HL-60 (cell line): ENCODE results near the gene MGAT5.

Source experiments
- POLR2AphosphoS5 ChIP-seq: IDR thresholded peaks from 2 replicates; pipeline ENCODE4 v1.6.1; 2012; ENCODE audit warnings: low read depth
- SPI1 ChIP-seq: IDR thresholded peaks from 2 replicates; pipeline ENCODE4 v1.6.1; 2012; ENCODE audit warnings: low read depth, mild to moderate bottlenecking, borderline replicate concordance
- TF ChIP-seq, protein P1 (sequence below): IDR thresholded peaks from one replicate; pipeline ENCODE4 v1.5.1; 2011; ENCODE audit warnings: low read length, control low read depth, inconsistent platforms; ENCODE audit not compliant: insufficient read depth
- TF ChIP-seq, protein P2 (sequence below): IDR thresholded peaks from 2 replicates; pipeline ENCODE4 v1.6.1; 2012; ENCODE audit warnings: low read depth; ENCODE audit not compliant: insufficient replicate concordance

- TF ChIP-seq, protein P1, sequence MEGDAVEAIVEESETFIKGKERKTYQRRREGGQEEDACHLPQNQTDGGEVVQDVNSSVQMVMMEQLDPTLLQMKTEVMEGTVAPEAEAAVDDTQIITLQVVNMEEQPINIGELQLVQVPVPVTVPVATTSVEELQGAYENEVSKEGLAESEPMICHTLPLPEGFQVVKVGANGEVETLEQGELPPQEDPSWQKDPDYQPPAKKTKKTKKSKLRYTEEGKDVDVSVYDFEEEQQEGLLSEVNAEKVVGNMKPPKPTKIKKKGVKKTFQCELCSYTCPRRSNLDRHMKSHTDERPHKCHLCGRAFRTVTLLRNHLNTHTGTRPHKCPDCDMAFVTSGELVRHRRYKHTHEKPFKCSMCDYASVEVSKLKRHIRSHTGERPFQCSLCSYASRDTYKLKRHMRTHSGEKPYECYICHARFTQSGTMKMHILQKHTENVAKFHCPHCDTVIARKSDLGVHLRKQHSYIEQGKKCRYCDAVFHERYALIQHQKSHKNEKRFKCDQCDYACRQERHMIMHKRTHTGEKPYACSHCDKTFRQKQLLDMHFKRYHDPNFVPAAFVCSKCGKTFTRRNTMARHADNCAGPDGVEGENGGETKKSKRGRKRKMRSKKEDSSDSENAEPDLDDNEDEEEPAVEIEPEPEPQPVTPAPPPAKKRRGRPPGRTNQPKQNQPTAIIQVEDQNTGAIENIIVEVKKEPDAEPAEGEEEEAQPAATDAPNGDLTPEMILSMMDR: no peak
- TF ChIP-seq, protein P2, sequence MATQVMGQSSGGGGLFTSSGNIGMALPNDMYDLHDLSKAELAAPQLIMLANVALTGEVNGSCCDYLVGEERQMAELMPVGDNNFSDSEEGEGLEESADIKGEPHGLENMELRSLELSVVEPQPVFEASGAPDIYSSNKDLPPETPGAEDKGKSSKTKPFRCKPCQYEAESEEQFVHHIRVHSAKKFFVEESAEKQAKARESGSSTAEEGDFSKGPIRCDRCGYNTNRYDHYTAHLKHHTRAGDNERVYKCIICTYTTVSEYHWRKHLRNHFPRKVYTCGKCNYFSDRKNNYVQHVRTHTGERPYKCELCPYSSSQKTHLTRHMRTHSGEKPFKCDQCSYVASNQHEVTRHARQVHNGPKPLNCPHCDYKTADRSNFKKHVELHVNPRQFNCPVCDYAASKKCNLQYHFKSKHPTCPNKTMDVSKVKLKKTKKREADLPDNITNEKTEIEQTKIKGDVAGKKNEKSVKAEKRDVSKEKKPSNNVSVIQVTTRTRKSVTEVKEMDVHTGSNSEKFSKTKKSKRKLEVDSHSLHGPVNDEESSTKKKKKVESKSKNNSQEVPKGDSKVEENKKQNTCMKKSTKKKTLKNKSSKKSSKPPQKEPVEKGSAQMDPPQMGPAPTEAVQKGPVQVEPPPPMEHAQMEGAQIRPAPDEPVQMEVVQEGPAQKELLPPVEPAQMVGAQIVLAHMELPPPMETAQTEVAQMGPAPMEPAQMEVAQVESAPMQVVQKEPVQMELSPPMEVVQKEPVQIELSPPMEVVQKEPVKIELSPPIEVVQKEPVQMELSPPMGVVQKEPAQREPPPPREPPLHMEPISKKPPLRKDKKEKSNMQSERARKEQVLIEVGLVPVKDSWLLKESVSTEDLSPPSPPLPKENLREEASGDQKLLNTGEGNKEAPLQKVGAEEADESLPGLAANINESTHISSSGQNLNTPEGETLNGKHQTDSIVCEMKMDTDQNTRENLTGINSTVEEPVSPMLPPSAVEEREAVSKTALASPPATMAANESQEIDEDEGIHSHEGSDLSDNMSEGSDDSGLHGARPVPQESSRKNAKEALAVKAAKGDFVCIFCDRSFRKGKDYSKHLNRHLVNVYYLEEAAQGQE: no peak
- TF ChIP-seq SPI1 (no peak), POLR2AphosphoS5 (no peak)
These were observed 4.1 kb upstream of the MGAT5 start for GRCh38 chr2:134249755-134250154.
